Neuron (in vitro differentiated cells): ENCODE results near the gene ADAMTSL5.
A peak's percentile ranks its signal among the peaks of the same experiment; 100 is the strongest.
"Not testable (repeated sequence)": the region's sequence is repeated elsewhere in the genome, so short reads cannot be mapped to it uniquely, and the experiment has no call there.

Experiments used
- H2AFZ ChIP-seq: one replicate; pipeline ENCODE4 v1.6.1; 2013; ENCODE audit warnings: low read depth, mild to moderate bottlenecking, inconsistent platforms, low read length, moderate library complexity
- H3K27me3 ChIP-seq: one replicate; pipeline ENCODE4 v1.6.1; 2013; ENCODE audit warnings: low read length; ENCODE audit not compliant: insufficient read depth
- H3K36me3 ChIP-seq: one replicate; pipeline ENCODE4 v1.6.1; 2013; ENCODE audit warnings: low read length; ENCODE audit not compliant: insufficient read depth
- H3K4me1 ChIP-seq: one replicate; pipeline ENCODE4 v1.6.1; 2013; ENCODE audit warnings: low read length; ENCODE audit not compliant: insufficient read depth
- H3K4me3 ChIP-seq: 2 replicates; pipeline ENCODE4 v1.5.1; 2013; ENCODE audit warnings: mild to moderate bottlenecking, low read length, moderate library complexity
- H3K9me3 ChIP-seq: one replicate; pipeline ENCODE4 v1.6.1; 2013; ENCODE audit warnings: low read length

ADAMTSL5 gene

GRCh38 chr19:1483131-1483978, 29.5 kb downstream of the ADAMTSL5 start:
- no peaks in the 10 kb centered on the region for H3K27me3 ChIP-seq
- peaks cover 2% of the 10 kb centered on the region for H3K4me1 ChIP-seq
- H3K36me3 ChIP-seq: no peaks in the 10 kb centered on the region
- H3K9me3 ChIP-seq: no peaks in the 10 kb centered on the region
- H3K4me3 ChIP-seq: no peak overlapping the region
- H2AFZ ChIP-seq: no peak overlapping the region

DNA sequence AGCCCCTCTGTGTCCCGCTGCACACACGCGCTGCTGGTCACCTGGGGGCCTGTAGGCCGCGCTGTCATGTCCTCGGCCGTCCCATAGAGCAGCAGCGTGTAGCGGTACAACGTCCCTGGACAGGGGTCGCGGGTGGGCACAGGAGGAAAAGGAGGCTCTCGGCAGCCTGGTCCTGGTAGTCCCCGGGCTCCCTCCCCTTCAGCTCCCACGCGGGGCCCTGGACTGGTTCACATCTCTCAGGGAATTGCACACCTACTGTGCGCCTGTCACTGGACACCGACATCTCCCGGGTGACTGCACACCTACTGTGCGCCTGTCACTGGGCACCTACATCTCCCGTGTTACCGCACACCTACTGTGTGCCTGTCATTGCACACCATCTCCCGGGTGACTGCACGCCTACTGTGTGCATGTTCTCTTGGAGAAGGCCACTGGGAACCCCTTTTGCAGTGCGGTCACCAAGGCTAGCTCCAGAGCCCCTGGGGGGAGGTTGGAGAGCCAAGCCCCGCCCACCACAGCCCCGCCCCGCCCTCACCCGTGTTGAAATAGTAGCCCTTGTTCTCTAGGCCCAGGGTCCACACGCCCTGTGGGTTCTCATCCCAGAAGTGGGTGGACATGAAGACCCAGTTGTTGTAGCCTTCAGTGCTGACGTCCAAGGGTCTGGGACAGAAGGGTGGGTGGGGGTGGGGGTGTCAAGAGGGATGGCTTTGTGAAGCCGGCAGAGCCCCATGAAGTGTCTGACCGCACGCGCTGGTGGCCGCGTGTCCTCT, 30.3 kb downstream of the ADAMTSL5 start:
- no peaks in the 10 kb centered on the region for H3K27me3 ChIP-seq
- no peak overlapping the region for H2AFZ ChIP-seq
- H3K36me3 ChIP-seq: no peaks in the 10 kb centered on the region
- H3K9me3 ChIP-seq: no peaks in the 10 kb centered on the region
- H3K4me3 ChIP-seq: no peak overlapping the region
- H3K4me1 ChIP-seq: peaks cover 8% of the 10 kb centered on the region

DNA sequence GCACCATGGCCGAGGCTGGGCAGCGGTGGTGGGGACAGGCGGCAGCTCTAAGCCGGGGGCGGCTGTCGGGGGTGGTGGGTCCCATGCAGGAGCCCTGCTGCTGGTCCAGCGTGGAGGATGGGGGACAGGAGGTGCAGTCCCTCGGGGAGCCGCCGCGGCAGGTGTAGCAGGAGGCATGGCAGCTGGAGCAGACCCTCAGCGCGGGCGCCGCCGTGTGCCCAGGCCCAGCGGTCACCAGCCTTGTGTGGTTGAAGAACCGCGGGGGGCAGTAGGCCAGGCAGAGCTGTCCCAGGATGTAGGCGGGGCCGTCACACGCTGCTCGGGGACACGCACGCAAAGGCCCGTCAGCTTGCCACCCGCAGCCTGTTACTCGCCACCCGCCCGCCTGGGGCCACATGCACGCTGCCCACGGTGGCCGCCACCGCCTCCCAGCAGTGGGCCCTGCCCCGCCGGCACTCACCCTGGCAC, 30.9 kb downstream of the ADAMTSL5 start:
- no peak overlapping the region for H3K4me3 ChIP-seq
- H3K36me3 ChIP-seq: peaks cover 5% of the 10 kb centered on the region
- H3K9me3 ChIP-seq: no peaks in the 10 kb centered on the region
- peaks cover 8% of the 10 kb centered on the region for H3K4me1 ChIP-seq
- no peaks in the 10 kb centered on the region for H3K27me3 ChIP-seq
- no peak overlapping the region for H2AFZ ChIP-seq

- peaks cover 8% of the 10 kb centered on the region for H3K4me1 ChIP-seq
- peaks cover 7% of the 10 kb centered on the region for H3K36me3 ChIP-seq
- no peaks in the 10 kb centered on the region for H3K27me3 ChIP-seq
- H3K9me3 ChIP-seq: no peaks in the 10 kb centered on the region
- H2AFZ ChIP-seq: no peak overlapping the region
- H3K4me3 ChIP-seq: no peak overlapping the region
Measured at GRCh38 chr19:1481224-1481892, 31.5 kb downstream of the ADAMTSL5 start.

- Histone ChIP-seq H3K4me1 (peaks cover 10% of the 10 kb centered on the region), H3K27me3 (no peaks in the 10 kb centered on the region), H2AFZ (peak within 1 kb of the TSS; percentile 22), H3K9me3 (no peaks in the 10 kb centered on the region), H3K4me3 (peak within 1 kb of the TSS; percentile 73), H3K36me3 (peaks cover 16% of the 10 kb centered on the region)
Measured at GRCh38 chr19:1478934-1479707, 33.7 kb downstream of the ADAMTSL5 start, which contains the start of gene C19orf25. TSS of gene C19orf25 (minus strand) at chr19:1479215. CDS start at chr19:1478903, 312 bp downstream.

GRCh38 chr19:1477056-1477455, 35.8 kb downstream of the ADAMTSL5 start:
- not testable (repeated sequence) for H3K9me3 ChIP-seq, H3K27me3 ChIP-seq, H3K4me3 ChIP-seq, H2AFZ ChIP-seq
- Histone ChIP-seq H3K4me1 (peaks cover 13% of the 10 kb centered on the region), H3K36me3 (peaks cover 16% of the 10 kb centered on the region)

DNA sequence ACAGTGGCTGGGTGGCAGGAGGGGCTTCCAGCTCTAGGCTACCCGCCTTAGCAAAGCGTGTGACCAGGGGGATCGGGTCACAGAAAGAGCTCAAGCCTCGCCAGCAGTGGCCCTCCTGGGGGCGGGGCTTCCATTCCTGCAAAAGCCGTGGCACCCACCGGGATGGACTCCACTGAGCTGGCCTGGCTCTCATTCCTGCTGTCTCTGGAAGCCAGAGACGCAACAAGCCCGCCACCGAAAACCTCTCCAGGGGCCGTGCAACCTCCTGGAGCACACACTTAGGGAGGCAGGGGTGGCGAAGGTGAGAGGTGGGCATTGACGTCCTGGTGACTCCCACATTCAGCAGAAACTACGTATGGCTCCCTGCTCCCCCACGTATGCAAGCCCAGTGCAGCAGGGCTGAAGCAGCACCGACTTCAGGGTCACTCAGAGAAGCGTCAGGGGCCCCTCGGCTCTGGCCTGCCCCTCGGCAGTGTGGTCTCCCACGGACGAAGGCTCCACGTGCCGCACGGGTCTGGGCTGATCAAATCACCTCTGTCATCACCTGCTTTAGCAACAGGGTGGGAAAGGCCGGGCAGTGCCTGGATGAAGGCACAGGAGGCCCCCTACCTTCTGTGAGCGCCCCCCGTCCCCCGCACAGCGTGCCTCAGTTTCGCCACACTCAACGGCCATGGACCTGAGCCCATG, 36.9 kb downstream of the ADAMTSL5 start:
- Histone ChIP-seq H2AFZ (no peak overlapping the region), H3K4me1 (peaks cover 14% of the 10 kb centered on the region), H3K27me3 (no peaks in the 10 kb centered on the region), H3K36me3 (peaks cover 25% of the 10 kb centered on the region), H3K9me3 (no peaks in the 10 kb centered on the region), H3K4me3 (no peak overlapping the region)

- H3K36me3 ChIP-seq: peaks cover 33% of the 10 kb centered on the region
- H3K27me3 ChIP-seq: no peaks in the 10 kb centered on the region
- H2AFZ ChIP-seq: no peak overlapping the region
- no peak overlapping the region for H3K4me3 ChIP-seq
- peaks cover 14% of the 10 kb centered on the region for H3K4me1 ChIP-seq
- no peaks in the 10 kb centered on the region for H3K9me3 ChIP-seq
Measured at GRCh38 chr19:1474765-1475351, 38.0 kb downstream of the ADAMTSL5 start.

GRCh38 chr19:1474011-1474764, 38.6 kb downstream of the ADAMTSL5 start:
- no peak overlapping the region for H2AFZ ChIP-seq

DNA sequence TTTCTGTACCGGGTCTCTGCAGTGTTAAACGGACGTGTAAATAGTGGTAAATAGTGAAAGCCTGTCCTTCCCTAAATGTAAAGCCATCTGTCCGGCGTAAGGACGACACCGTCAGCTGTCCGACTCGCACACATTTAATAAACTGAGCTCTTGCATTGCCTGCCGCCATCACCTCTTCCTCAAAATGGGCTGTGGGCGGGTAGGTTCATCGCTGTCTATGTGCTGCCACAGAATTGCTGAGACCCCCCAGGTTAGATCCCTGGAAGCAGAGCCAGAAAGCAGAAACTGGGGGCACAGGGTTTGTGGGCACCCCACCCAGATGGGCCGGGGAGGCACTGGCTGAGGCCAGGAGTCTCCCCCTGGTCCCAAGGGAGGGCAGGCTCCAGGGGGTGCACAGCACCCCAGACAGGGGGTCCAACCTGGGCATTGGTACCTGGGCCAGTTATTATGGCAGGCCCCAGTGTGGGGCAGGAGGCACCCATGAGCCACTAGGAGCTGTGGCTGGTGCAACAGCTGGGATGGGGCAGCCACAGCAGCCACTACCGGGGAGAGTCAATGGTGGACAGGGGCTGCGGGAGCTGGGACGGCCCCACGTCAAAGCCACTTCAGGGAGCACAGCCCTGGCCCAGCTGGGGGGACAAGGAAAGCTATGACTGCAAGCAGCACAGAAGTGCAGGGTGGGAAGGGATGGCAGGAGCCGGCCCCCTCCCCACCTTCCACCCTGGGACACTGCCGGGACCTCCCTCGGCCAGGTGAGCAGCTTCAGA, 39.6 kb downstream of the ADAMTSL5 start:
- Histone ChIP-seq H3K9me3 (no peaks in the 10 kb centered on the region), H3K4me1 (peaks cover 11% of the 10 kb centered on the region), H3K36me3 (peaks cover 41% of the 10 kb centered on the region), H2AFZ (no peak overlapping the region), H3K27me3 (no peaks in the 10 kb centered on the region), H3K4me3 (no peak overlapping the region)

More at GRCh38 chr19:1474011-1474764, 38.6 kb downstream of the ADAMTSL5 start:
- H3K27me3 ChIP-seq: no peaks in the 10 kb centered on the region
- H3K36me3 ChIP-seq: peaks cover 34% of the 10 kb centered on the region
- H3K4me3 ChIP-seq: no peak overlapping the region
- H3K4me1 ChIP-seq: peaks cover 14% of the 10 kb centered on the region
- no peaks in the 10 kb centered on the region for H3K9me3 ChIP-seq
